GM21737 (cell line): ENCODE results near the gene B3GNT2.
"Not testable (repeated sequence)": the region's sequence is repeated elsewhere in the genome, so short reads cannot be mapped to it uniquely, and the experiment has no call there.

ENCODE experiments used
- ATAC-seq: cut with Tn5 transposase; IDR thresholded peaks from one replicate; pipeline ENCODE4 v1.9.1; 2021; ENCODE audit warnings: mild to moderate bottlenecking, moderate library complexity; ENCODE audit not compliant: unreplicated experiment

Gene B3GNT2

DNA sequence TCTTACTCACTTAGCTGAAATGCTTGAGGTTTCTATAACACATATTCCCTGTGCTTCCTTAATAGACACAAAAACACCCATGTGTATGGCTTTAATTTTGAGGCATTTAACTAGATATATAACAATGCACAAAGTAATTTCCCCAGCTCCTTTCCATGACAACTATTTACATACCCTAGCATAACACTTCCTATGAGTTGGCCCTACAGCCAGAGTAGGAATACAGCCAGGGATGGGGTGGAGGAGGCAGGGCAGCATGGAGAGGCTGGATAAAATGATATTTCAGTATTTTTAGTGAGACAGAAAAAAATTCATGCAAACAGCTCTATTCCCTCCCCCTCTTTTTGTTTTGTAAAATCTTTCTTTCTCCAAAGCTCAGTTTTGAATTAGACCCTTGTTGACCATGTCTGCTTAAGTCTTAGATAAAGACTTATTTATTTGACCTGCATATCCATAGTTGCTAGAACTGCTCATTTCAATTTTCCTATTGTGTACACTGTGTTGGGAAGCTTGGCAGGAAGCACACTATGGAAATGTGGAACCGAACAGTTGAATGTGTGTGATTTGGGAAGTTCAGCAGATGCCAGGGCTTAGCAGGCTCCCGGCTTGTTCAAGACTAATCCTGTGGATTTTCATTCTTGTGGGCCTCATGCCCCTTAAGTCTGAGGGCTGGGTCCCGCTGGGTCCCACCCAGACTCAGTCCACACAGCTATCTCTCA, 11.2 kb upstream of the B3GNT2 start:
- ATAC-seq: no peak

DNA sequence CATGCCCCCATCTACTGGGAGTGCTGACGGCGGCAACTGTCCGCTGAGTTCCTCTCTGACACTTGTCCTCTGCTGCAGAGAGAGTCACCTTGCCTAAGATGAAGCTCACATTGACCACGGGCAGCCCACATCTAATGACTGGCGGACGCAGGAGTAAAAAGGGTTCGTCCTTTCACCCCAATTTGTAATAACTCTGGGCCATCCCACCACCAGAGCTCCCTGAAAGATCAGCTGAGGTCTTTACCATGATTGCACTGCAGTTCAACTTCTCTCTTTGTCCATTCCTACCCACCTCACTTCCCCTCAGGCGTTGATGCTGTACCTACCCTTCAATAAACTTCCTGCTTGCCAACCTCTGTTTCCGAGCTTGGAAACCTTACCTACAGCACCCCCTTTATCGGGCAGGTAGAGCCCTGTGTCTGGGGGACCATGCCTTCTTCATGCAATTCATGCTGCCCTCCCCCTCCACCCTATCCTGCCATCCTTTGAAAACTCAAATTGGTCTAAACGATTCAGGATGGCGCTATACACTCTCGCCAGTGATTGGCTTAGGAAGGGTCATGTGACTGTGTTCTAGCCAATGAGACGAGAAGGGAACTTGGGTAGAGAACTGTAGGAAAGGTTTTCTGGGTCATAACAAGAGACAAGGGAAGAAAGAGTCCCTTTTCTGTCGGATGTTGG, 10.3 kb upstream of the B3GNT2 start:
- no peak for ATAC-seq

DNA sequence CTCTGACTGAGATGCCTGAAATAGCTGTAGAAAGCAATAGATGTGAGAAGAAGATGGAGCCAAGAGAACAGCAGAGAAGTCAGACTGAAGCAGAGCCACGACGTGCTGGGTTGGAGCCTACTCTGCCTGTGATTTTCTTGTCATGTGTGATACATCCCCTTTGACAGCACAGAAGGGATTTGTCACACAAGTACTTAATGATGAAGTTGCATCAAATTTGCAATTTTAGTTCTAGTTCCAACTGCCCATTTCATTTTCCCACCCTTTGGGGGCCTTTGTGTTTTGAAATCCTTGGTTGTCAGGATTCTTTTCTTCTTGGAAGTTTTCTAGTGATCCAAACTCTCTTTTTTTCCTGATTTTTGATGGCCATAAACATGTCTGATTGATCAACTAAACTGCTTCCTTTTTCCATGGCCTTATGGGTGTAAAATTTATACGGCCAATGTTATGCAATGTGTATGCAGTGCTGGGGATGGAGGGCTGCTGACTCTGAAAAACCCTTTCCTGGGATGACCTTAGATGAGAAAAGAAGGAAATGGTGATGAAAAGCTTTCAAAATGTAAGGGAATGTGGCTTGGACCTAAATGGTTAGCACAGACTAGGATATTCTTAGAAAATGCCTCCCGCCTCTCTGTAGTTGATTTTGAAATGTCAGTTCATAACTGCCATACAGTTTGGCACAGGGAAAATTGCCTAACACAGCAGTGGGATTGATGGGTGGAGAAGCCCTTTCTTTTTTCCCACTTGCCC, 9.6 kb upstream of the B3GNT2 start:
- ATAC-seq: no peak

DNA sequence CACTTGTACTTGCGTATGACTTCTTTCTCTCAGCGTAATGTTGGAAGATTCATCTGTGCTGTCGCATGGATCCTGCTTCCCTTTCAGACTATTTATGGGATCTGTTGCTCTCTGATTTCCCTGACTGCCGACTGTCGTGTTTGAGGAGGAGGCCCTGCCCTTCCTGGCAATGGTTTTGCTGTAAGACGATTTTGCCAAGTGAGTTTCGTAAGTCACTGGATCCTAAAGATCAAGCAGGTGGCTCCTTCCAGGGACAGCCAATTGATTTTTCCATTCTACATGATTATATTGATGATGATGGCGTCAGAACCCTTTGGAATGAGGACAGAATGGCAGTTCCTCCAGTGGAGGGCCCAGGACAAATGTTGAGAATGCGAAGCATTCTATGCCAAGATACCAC, 8.7 kb upstream of the B3GNT2 start:
- no peak for ATAC-seq

GRCh38 chr2:62188416-62188815, 7.5 kb upstream of the B3GNT2 start:
- ATAC-seq: no peak

DNA sequence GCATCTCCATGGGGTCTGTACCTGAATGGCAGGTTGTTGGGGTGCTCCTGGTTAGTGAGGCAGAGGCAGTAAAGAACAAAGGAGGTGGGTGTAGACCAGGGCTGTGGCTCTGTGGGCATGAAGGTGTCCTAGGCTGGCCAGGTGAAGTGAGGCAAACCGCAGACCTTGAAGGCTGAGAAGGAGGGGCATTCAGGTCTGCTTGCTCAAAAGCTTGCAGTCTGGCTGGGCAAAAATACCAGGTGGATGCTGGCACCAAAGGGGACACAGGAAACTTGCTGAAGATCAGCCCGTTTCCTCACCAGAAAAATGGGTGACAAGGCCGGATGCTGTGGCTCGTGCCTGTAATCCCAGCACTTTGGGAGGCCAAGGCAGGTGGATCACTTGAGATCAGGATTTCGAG, 6.7 kb upstream of the B3GNT2 start:
- ATAC-seq: no peak

- no peak for ATAC-seq
Observed at GRCh38 chr2:62192811-62193210, 3.1 kb upstream of the B3GNT2 start.

- ATAC-seq: no peak
Observed at GRCh38 chr2:62194558-62195420, 1.1 kb upstream of the B3GNT2 start.

DNA sequence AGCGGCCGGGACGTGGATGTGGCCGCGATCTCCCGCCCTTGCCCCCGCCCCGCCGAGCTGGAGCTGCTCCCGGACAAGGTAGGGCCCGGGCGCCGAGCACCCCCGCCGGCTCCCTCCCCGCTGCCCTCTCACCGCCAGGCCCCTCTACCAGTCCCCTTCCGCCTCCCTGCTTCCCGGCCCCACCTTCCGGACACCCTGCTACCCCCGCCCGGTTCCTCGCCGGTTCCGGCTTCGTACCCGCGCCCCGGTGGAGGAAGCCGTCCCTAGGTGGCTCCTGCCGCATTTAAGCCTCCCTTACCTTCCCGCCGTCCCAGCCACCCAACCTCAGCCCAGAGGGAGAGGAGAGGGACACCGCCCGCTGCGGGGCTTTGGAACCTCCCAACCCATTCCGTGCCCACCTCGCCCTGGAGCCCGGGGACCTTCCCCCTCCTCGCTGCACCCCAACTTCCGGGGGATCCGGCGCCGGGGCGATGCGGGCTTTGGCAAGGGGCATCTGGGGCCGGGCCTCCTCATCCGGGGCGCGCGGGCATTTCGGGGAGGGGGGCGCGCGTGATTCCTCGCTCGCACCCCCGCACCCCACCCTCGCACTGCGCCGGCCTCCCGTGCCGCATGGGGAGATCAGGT, 475 bp downstream of the B3GNT2 start:
- peak; percentile 21 for ATAC-seq

GRCh38 chr2:62197011-62197924, 1.4 kb downstream of the B3GNT2 start:
- ATAC-seq: no peak

- ATAC-seq: no peak
Observed at GRCh38 chr2:62197925-62198633, 2.2 kb downstream of the B3GNT2 start.

DNA sequence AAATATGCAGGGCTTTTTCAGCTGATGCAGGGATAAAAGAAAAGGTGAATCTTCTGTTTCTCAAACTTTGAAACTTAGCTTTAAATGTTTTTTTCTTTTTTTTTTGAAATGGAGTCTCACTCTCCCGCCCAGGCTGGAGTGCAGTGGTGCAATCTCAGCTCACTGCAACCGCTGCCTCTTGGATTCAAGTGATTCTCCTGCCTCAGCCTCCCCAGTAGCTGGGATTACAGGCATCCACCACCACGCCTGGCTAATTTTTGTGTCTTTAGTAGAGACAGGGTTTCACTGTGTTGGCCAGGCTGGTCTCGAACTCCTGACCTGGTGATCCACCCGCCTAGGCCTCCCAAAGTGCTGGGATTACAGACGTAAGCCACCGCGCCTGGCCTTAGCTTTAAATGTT, 2.9 kb downstream of the B3GNT2 start:
- ATAC-seq: not testable (repeated sequence)

DNA sequence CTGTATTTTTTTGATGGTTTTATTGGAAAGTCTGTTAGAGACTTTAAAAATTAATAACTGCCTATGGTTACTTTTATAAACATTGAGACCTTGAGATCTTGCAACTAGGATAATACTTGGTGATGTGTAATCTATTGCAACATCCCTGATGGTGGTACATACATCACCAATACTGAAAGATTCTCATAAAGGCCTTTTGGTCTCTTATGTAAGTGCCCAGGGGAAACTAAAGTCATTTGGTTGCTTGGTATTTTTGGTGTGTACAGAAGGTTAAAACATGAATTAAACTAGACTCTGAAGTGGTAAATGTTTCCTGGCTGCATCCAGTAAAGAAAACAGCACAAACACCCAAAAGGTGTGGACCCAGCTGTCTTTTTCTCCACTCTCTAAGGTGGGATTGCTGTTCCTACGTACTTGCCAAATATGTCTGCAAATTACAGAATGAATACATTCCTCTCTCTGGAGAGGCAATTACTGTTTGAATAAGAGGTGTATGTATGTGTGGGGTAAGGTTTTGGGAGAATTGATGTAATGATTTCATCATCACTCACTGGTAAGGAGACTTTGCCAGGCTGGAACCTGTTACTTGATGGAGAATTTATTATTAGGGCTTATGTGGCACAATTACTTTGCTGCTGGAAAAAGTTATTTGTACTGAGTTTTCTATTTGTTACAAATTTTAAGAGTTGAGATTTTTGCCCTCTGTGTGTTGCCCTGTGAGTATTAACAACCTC, 3.6 kb downstream of the B3GNT2 start:
- no peak for ATAC-seq

DNA sequence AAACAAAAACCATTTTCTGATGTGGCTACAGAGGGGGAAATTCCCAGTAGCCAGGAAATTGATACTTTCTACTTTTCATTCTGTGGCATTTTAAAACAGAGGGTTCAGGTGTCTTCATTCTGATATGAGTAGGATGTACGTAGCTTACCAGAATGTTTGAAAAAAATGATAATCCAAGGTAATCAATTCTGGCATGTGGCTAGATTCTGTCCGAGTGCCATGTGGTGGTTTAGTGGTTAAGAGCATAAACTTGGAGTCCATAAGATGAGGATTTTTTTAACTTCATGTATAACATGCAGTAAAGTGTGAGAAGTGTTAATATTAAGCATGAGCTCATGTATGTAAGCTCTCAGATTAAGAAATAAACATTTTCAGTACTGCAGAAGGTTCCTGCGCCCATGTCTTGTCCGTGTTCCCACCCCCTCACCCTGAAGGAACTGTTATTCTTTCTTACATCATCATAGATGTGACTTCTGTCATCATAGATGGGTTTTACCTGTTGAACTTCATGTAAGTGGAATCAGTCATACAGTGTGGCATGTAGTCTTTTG, 4.5 kb downstream of the B3GNT2 start:
- ATAC-seq: no peak

DNA sequence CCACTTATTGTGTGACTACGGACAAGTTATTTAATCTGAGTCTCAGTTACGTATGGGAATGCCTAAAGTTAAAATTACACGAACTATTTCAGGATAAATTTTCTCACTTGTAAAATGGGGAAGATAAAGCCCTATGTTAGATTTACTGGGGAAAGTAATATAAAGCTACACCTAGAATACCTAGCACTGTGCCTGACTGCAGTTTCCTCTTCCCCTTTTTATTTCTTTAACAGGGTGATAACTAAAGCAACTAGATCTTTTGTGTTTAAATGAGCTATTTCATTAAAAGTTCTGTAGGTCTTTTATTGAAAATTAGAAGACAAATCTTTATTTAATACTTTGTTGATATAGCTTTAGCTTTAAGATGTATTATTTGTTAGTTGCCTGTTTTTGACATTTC, 5.0 kb downstream of the B3GNT2 start:
- no peak for ATAC-seq

DNA sequence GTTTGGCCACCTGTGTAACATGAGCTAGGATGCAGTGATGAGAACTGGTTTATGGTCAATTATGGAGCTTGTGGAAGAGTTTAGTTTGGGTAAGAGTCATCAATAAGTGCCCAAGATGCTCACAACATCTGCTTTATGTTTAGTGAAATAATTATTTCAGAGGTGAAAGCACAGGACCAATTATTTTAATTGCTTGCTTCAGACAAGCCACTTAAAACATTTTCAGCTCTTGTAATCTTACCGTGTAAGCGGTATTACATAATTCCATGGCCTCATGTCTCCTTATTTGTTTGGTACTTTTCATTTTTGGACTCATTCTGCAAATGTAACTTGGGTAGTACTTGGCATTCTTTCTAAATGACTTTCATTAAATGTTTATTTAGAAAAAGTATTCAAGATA, 5.4 kb downstream of the B3GNT2 start:
- no peak for ATAC-seq

- ATAC-seq: no peak
Observed at GRCh38 chr2:62202019-62202722, 6.3 kb downstream of the B3GNT2 start.
